CD4-positive, alpha-beta memory T cell (primary cell): ENCODE data around the gene CC2D1A. TPM values are rescaled to one million over a fixed set of nuclear protein-coding genes. Genes with fewer than 3 reads are reported as not detected.

ENCODE experiments used
- CTCF ChIA-PET: fragments of 350-600 bp; sonication (Branson Sonifier 250); formaldehyde crosslinking; loops from one replicate; lab custom pipeline; 2021; ENCODE audit warnings: inconsistent platforms; ENCODE audit not compliant: partially characterized antibody; lab: Charles Lee
- POLR2A ChIA-PET: fragments of 350-600 bp; sonication (Branson Sonifier 250); formaldehyde crosslinking; loops from one replicate; lab custom pipeline; 2021; ENCODE audit not compliant: partially characterized antibody; lab: Charles Lee
- DNase-seq, 5 donors: peaks; one replicate each; pipeline versions ENCODE4 v3.0.0 to v3.0.0-alpha.2; 2020 to 2022; ENCODE audit warnings: mixed read lengths in 1 of 5
- H3K27ac ChIP-seq: one replicate; pipeline ENCODE4 v1.7.0; 2013; ENCODE audit warnings: low read depth, low read length
- H3K27me3 ChIP-seq: 2 replicates; pipeline ENCODE4 v1.7.0; 2013; ENCODE audit warnings: mild to moderate bottlenecking, low read length, moderate library complexity; ENCODE audit not compliant: insufficient read depth
- H3K36me3 ChIP-seq: 2 replicates; pipeline ENCODE4 v1.7.0; 2013; ENCODE audit warnings: mild to moderate bottlenecking, low read length, moderate library complexity; ENCODE audit not compliant: insufficient read depth
- H3K4me1 ChIP-seq: 2 replicates; pipeline ENCODE4 v1.7.0; 2013; ENCODE audit warnings: mild to moderate bottlenecking, low read length, moderate library complexity; ENCODE audit not compliant: insufficient read depth
- H3K4me3 ChIP-seq, 2 donors: one replicate each; pipeline ENCODE4 v1.7.0; 2013; ENCODE audit warnings: low read length in 2 of 2, mild to moderate bottlenecking in 1 of 2
- H3K9me3 ChIP-seq, 2 donors: one replicate each; pipeline ENCODE4 v1.7.0; 2013; ENCODE audit warnings: low read length in 2 of 2, control low read depth in 1 of 2; ENCODE audit not compliant: control insufficient read depth in 1 of 2
- H3K27ac Mint-ChIP-seq, 7 donors: one replicate each; pipeline ENCODE4 v1.8.0; 2020 to 2021; ENCODE audit warnings: mixed read lengths in 7 of 7, mild to moderate bottlenecking in 6 of 7, inconsistent platforms in 3 of 7, moderate library complexity in 3 of 7
- H3K27me3 Mint-ChIP-seq, 2 donors: one replicate each; pipeline ENCODE4 v1.8.0; 2020 to 2021; ENCODE audit warnings: mixed read lengths in 2 of 2
- H3K36me3 Mint-ChIP-seq, 2 donors: one replicate each; pipeline ENCODE4 v1.8.0; 2020 to 2021; ENCODE audit warnings: mixed read lengths in 2 of 2, inconsistent platforms in 1 of 2, mild to moderate bottlenecking in 1 of 2
- H3K4me1 Mint-ChIP-seq, 4 donors: one replicate each; pipeline ENCODE4 v1.8.0; 2020 to 2021; ENCODE audit warnings: mixed read lengths in 4 of 4, mild to moderate bottlenecking in 1 of 4
- H3K4me3 Mint-ChIP-seq, 8 donors: one replicate each; pipeline ENCODE4 v1.8.0; 2020 to 2021; ENCODE audit warnings: mixed read lengths in 8 of 8, mild to moderate bottlenecking in 7 of 8, moderate library complexity in 6 of 8, inconsistent platforms in 3 of 8
- H3K9me3 Mint-ChIP-seq, 8 donors: one replicate each; pipeline ENCODE4 v1.8.0; 2020 to 2021; ENCODE audit warnings: mixed read lengths in 8 of 8, mild to moderate bottlenecking in 5 of 8, inconsistent platforms in 3 of 8, moderate library complexity in 1 of 8
- intact Hi-C: fragments of 100-400 bp; cut with micrococcal nuclease; formaldehyde crosslinking; loops from one replicate; pipeline ENCODE4 v1.15.1; 2023
- polyA plus RNA-seq, 2 donors: library from polyadenylated mRNA; unstranded; fragments of 300-500 nt; fragmentation: Illumina TruSeq; gene quantifications; one replicate each; pipeline ENCODE4 v1.2.3, GENCODE V29; 2021
- total RNA-seq, 2 experiments: library from RNA; stranded (reverse); gene quantifications; one replicate each; pipeline ENCODE4 v1.2.3, GENCODE V29; 2021

CC2D1A gene
- total and polyA plus RNA-seq, 4 experiments from 2014 or later, result 3.8 to 37.1 (median 23.4) TPM

GRCh38 chr19:13899912-13900584 lies 6.0 kb upstream of the CC2D1A start:
- H3K4me1 ChIP-seq, result no peaks in the 10 kb centered on the region
- no peaks in the 10 kb centered on the region for H3K36me3 ChIP-seq
- no peak overlapping the region for H3K27ac ChIP-seq
- H3K9me3 Mint-ChIP-seq, result no peaks in the 10 kb centered on the region
- POLR2A ChIA-PET, result interaction anchor here (0.7 to 1.3 kb wide), 3 partner anchors 10 to 317 kb away, joined by 3 read pairs; partner anchors contain the start of gene IL27RA
- peaks cover 0 to 5% (median 1%) of the 10 kb centered on the region in 4 donors for H3K4me1 Mint-ChIP-seq
- H3K4me3 Mint-ChIP-seq, result no peak overlapping the region
- CTCF ChIA-PET, result interaction anchor here (1.3 to 1.4 kb wide), 2 partner anchors 16 to 151 kb away, joined by 3 read pairs; no protein-coding TSS in a partner anchor
- peak overlapping the region in 1 of 7 donors; percentile 60 for H3K27ac Mint-ChIP-seq
- no peaks in the 10 kb centered on the region for H3K9me3 ChIP-seq
- no peak for DNase-seq
- H3K27me3 ChIP-seq, result no peaks in the 10 kb centered on the region
- no peaks in the 10 kb centered on the region for H3K36me3 Mint-ChIP-seq
- no peaks in the 10 kb centered on the region for H3K27me3 Mint-ChIP-seq
- intact Hi-C loops, result no loop called here
- H3K4me3 ChIP-seq, result no peak overlapping the region

GRCh38 chr19:13902993-13903555 lies 2.9 kb upstream of the CC2D1A start:
- peaks cover 15% of the 10 kb centered on the region for H3K4me1 ChIP-seq
- Mint-ChIP-seq H3K4me1 (peaks cover 10 to 21% (median 13%) of the 10 kb centered on the region in 4 donors), H3K9me3 (no peaks in the 10 kb centered on the region), H3K27me3 (no peaks in the 10 kb centered on the region), H3K4me3 (peak overlapping the region in 1 of 8 donors; percentile 39), H3K36me3 (peaks cover 0 to 4% of the 10 kb centered on the region in 2 donors), H3K27ac (peak overlapping the region in 4 of 7 donors; percentile 3 to 70 (median 49))
- intact Hi-C loops, result loop anchor here (1.0 to 2.0 kb wide), 5 partner anchors 23 to 170 kb away; no protein-coding TSS in a partner anchor
- H3K9me3 ChIP-seq, result no peaks in the 10 kb centered on the region
- no peak overlapping the region for H3K27ac ChIP-seq
- ChIA-PET POLR2A (interaction anchor here (0.6 to 1.1 kb wide), 4 partner anchors 10 to 168 kb away, joined by 3 to 5 read pairs (median 4); partner anchors contain the start of gene IL27RA), CTCF (interaction anchor here (0.8 to 2.5 kb wide), 13 partner anchors 13 to 170 kb away, joined by 3 to 15 read pairs (median 6); partner anchors contain the start of gene MISP3)
- peak in 3 of 5 donors; percentile 31 to 37 (median 35) for DNase-seq
- H3K27me3 ChIP-seq, result no peaks in the 10 kb centered on the region
- H3K4me3 ChIP-seq, result no peak overlapping the region
- no peaks in the 10 kb centered on the region for H3K36me3 ChIP-seq

DNA sequence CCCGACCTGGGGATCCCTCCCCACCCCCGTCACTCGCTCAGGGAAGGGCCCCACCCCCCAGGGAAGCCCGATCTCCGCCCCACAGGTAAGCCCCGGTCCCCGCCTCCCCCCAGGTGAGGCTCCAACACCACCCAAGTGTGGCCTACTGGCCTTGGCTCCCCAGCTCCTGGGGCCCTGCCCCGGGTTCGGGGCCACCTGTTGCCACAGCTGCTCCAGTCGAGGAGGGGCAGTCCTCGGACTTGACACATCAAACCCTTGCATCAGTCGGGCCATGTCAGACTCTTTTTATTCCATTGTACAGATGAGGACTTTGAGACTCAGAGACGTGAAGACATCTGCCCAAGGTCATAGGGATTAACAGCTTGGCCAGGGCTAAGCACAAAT lies 512 bp downstream of the CC2D1A start:
- peaks cover 15% of the 10 kb centered on the region for H3K4me1 ChIP-seq
- CTCF ChIA-PET, result interaction anchor here (0.9 to 1.6 kb wide), 4 partner anchors 142 to 230 kb away, joined by 3 to 5 read pairs (median 4); partner anchors contain the start of gene ASF1B
- H3K27me3 ChIP-seq, result no peaks in the 10 kb centered on the region
- peak overlapping the region; percentile 24 to 79 for H3K4me3 ChIP-seq
- intact Hi-C loops, result loop anchor here (1.0 to 5.0 kb wide), 3 partner anchors 46 to 100 kb away; partner anchors contain the start of genes DCAF15 and RFX1
- POLR2A ChIA-PET, result interaction anchor here (0.9 to 3.1 kb wide), 6 partner anchors 25 to 174 kb away, joined by 3 to 24 read pairs (median 6); partner anchors contain the start of genes DCAF15, IL27RA and RFX1
- no peaks in the 10 kb centered on the region for H3K36me3 ChIP-seq
- H3K9me3 Mint-ChIP-seq, result no peaks in the 10 kb centered on the region
- H3K27ac ChIP-seq, result peak overlapping the region; percentile 77
- H3K4me3 Mint-ChIP-seq, result peak overlapping the region; percentile 77 to 89 (median 80)
- H3K4me1 Mint-ChIP-seq, result peaks cover 10 to 21% (median 13%) of the 10 kb centered on the region in 4 donors
- H3K27ac Mint-ChIP-seq, result peak overlapping the region in 5 of 7 donors; percentile 62 to 89 (median 79)
- peak in 2 of 5 donors; percentile 30 to 60 for DNase-seq
- H3K27me3 Mint-ChIP-seq, result no peaks in the 10 kb centered on the region
- H3K9me3 ChIP-seq, result no peaks in the 10 kb centered on the region
- H3K36me3 Mint-ChIP-seq, result peaks cover 0 to 18% of the 10 kb centered on the region in 2 donors

GRCh38 chr19:13906910-13907309 lies 909 bp downstream of the CC2D1A start:
- peak overlapping the region in 5 of 7 donors; percentile 62 to 89 (median 79) for H3K27ac Mint-ChIP-seq
- H3K4me3 Mint-ChIP-seq, result peak overlapping the region; percentile 77 to 89 (median 80)
- no peaks in the 10 kb centered on the region for H3K27me3 Mint-ChIP-seq
- H3K4me3 ChIP-seq, result peak overlapping the region; percentile 24 to 79
- H3K36me3 ChIP-seq, result no peaks in the 10 kb centered on the region
- H3K4me1 ChIP-seq, result peaks cover 15% of the 10 kb centered on the region
- H3K9me3 Mint-ChIP-seq, result no peaks in the 10 kb centered on the region
- H3K27me3 ChIP-seq, result no peaks in the 10 kb centered on the region
- POLR2A ChIA-PET, result interaction anchor here (0.9 to 3.1 kb wide), 6 partner anchors 25 to 174 kb away, joined by 3 to 24 read pairs (median 6); partner anchors contain the start of genes DCAF15, IL27RA and RFX1
- H3K36me3 Mint-ChIP-seq, result peaks cover 0 to 18% of the 10 kb centered on the region in 2 donors
- no peak for DNase-seq
- no peaks in the 10 kb centered on the region for H3K9me3 ChIP-seq
- CTCF ChIA-PET, result interaction anchor here (0.9 to 1.6 kb wide), 4 partner anchors 141 to 230 kb away, joined by 3 to 5 read pairs (median 4); partner anchors contain the start of gene ASF1B
- intact Hi-C loops, result loop anchor here (1.0 to 5.0 kb wide), 3 partner anchors 45 to 99 kb away; partner anchors contain the start of genes DCAF15 and RFX1
- H3K27ac ChIP-seq, result peak overlapping the region; percentile 77
- H3K4me1 Mint-ChIP-seq, result peaks cover 10 to 21% (median 13%) of the 10 kb centered on the region in 4 donors

GRCh38 chr19:13908674-13909073 lies 2.7 kb downstream of the CC2D1A start:
- ChIA-PET POLR2A (no interaction called here), CTCF (interaction anchor here (1.4 kb wide), 1 partner anchor 151 kb away, joined by 3 read pairs; no protein-coding TSS in a partner anchor)
- Histone ChIP-seq H3K27me3 (no peaks in the 10 kb centered on the region), H3K36me3 (peaks cover 7% of the 10 kb centered on the region), H3K9me3 (no peaks in the 10 kb centered on the region), H3K4me3 (no peak overlapping the region), H3K4me1 (peaks cover 15% of the 10 kb centered on the region), H3K27ac (no peak overlapping the region)
- Mint-ChIP-seq H3K9me3 (no peaks in the 10 kb centered on the region), H3K4me3 (peak overlapping the region in 1 of 8 donors; percentile 54), H3K36me3 (peaks cover 6 to 27% of the 10 kb centered on the region in 2 donors), H3K4me1 (peaks cover 9 to 21% (median 12%) of the 10 kb centered on the region in 4 donors), H3K27me3 (no peaks in the 10 kb centered on the region), H3K27ac (no peak overlapping the region)
- intact Hi-C loops, result loop anchor here (5.0 kb wide), 1 partner anchor 44 kb away; the partner anchor contains the start of gene DCAF15
- no peak for DNase-seq

GRCh38 chr19:13909430-13909829 lies 3.4 kb downstream of the CC2D1A start:
- Histone ChIP-seq H3K4me1 (peaks cover 15% of the 10 kb centered on the region), H3K4me3 (no peak overlapping the region), H3K36me3 (peaks cover 7% of the 10 kb centered on the region), H3K27me3 (no peaks in the 10 kb centered on the region), H3K27ac (no peak overlapping the region), H3K9me3 (no peaks in the 10 kb centered on the region)
- POLR2A ChIA-PET, result no interaction called here
- intact Hi-C loops, result loop anchor here (5.0 kb wide), 1 partner anchor 43 kb away; the partner anchor contains the start of gene DCAF15
- Mint-ChIP-seq H3K27me3 (no peaks in the 10 kb centered on the region), H3K4me3 (no peak overlapping the region), H3K4me1 (peaks cover 9 to 21% (median 12%) of the 10 kb centered on the region in 4 donors), H3K27ac (peak overlapping the region in 1 of 7 donors; percentile 47), H3K36me3 (peaks cover 6 to 28% of the 10 kb centered on the region in 2 donors), H3K9me3 (no peaks in the 10 kb centered on the region)
- no peak for DNase-seq
- CTCF ChIA-PET, result interaction anchor here (1.3 to 1.4 kb wide), 2 partner anchors 139 to 150 kb away, joined by 3 to 6 read pairs; no protein-coding TSS in a partner anchor
